Stimulated activated CD8-positive, alpha-beta memory T cell treated with anti-CD3 and anti-CD28 coated beads, Interleukin-4, amount 100 ng/mL, for 48 hours (primary cell): ENCODE measurements around the gene NENF.

Experiments used
- DNase-seq: peaks from one replicate; pipeline ENCODE4 v3.0.0-alpha.2; 2020

NENF gene

DNA sequence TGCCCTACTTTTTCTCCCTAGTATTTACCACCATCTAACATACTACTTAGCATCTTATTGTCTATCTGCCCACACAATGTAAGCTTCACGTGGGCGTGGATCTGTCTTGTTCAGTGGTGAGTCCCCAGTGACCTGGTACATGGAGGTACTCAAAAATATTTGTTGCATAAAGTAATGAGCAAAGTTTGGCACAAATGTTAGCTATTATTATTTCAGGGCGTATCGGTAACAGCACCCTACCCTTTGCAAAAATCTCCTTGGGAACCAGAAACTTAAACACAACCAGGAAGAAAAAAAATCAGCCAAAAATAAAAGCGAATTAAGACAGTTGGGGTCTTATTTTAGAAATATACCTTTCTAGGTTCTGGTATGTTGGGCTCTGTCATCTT lies 454 bp upstream of the NENF start:
- no peak for DNase-seq

DNA sequence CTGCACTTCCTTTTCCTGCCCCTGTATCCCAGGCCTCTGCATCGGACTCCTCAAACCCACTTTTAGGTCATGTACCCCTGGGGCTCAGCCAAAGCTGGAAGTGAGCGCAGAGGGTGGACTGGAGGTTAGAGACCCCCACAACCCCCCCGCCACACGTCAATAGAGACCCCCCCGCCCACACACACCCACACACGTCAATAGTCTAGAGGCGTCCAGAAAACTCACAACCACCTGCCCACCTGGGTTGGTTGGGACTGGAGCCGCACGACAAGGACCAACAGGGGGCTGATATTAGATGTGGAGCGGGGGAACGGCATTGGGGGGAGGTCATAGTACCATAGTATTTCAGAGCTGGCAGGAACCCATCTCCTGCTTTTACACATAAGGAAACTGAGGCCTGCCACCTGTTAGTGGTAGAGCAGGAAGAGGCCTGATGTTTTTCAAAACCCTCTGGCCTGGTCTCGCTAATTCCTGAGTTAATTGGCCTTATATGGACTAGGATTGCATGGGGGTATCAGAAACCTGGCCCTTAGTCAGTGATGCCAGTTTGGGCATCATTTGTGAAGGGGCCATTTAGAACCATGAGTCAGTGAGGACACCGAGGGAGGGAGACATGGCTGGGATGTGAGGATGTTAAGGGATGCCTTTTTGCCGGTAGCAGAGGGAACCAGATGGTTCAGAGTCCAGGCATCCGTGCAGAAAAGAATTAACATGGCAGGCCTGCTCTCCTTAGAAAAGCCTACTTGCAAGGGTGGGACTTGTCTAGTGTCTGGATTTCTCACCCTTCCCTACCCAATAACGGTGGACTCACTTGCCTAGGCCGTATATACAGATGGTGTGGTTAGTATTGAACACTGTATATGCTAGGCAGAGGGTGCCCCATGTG lies 1.1 kb downstream of the NENF start:
- DNase-seq, result no peak

GRCh38 chr1:212434992-212435391 lies 2.3 kb downstream of the NENF start:
- DNase-seq, result no peak

DNA sequence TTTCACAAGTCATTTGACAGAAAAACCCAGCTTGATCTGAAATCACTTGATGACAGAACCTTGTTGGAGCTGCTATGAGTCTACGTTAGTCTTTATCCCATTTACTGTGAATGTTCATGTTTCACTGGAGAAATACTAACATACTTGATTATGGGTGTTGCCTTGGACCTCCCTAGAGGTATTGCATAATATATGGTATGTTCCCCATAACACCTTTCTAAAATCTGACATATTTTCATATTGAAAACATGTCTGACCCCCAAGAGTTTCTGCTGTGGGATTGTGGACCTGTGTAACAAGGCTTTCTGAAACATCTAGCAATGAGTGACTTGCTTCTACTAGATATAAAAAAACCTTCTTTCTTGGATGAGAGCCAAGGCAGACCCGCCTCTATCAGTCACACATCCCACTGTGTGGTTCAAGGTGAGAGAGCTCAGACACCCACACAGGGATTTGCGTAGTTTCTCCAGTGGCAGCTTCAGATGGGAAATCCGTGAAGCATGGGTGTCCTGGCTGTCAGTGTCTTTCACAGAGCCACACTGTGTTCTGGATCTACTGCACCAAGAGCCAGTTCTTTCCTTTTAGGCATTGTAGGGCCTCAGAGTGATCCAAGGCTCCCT lies 4.6 kb downstream of the NENF start:
- DNase-seq, result no peak

GRCh38 chr1:212438831-212439237 lies 6.1 kb downstream of the NENF start:
- DNase-seq, result no peak

DNA sequence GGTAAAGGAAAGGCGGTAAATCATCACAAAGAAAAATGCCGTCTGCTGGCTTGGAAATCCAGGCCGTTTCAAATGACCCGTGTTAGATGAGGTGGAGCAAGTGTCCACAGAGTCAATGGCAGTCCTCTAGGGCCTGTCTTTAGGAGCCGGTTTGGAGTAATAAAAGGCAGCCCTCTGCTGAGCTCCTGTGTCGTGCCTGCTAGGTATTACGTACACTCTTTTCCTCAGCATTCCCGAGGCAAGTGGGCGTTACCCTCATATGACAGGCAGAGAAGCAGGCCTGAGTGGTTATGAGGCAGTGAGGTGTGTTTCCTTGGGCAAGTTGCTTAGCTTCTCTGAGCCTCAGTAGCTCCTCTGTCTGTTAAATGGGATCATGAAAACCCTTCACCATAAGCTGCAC lies 7.7 kb downstream of the NENF start:
- no peak for DNase-seq

GRCh38 chr1:212442408-212442807 lies 9.7 kb downstream of the NENF start:
- DNase-seq, result no peak

- DNase-seq, result no peak
These were observed 13.6 kb downstream of the NENF start for GRCh38 chr1:212446333-212446732.

DNA sequence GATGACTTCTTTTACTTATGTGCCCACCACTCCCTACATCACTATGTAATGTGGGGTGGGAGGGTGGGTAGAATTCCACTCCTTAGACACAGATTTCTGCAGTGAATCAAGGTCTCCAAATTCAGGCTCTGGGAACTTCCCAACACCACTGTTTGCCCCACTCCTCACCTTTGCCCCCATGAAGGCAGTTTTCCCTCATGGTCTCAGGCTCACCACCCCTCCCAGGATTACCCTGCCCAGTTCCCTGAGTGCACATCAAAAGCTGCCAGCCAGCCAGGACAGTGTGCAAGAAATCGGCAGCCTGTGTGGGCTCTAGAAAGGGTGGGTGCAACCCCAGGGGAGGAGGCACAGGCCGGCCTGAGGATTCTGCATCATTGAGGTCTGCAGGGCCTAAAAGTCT lies 14.8 kb downstream of the NENF start:
- DNase-seq, result no peak

GRCh38 chr1:212450331-212450881 lies 17.7 kb downstream of the NENF start:
- no peak for DNase-seq

GRCh38 chr1:212451416-212452322 lies 18.9 kb downstream of the NENF start:
- no peak for DNase-seq

- DNase-seq, result no peak
These were observed 19.8 kb downstream of the NENF start for GRCh38 chr1:212452323-212453155.

DNA sequence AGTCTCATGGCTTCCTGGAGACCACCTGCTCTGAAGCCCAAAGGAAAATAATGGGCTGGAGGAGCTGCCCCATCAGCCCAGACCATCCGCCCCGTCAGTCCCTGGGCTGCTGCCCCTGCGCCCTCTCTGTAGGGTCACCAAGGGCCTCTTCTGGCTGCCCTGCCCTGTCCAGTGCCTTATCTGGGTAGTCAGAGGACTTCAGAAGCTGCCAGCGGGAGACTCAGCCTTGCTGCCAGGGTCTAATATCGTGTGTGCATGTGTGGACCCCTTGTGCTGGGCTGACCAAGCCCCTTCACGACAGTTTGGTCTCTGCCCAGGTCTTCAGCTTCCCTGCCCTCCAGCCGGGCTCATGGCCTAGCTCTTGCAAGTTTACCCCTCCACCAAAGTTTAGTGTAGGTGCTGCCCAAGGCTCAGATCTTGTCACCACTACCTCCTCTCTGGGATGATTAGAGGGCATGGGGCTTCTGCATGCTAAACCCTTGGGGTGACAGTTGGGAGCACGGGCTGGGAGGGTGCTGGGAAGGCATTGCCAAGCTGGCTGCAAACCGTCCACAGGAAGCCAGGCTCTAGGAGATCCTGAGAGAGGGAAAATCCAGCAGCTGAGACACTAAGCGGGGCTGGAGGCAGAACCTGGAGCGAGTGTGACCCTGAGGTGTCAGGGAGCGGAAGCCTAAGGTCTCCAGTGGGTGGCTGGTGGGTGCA lies 20.6 kb downstream of the NENF start:
- no peak for DNase-seq

- DNase-seq, result no peak
These were observed 22.0 kb downstream of the NENF start for GRCh38 chr1:212454741-212455140.

DNA sequence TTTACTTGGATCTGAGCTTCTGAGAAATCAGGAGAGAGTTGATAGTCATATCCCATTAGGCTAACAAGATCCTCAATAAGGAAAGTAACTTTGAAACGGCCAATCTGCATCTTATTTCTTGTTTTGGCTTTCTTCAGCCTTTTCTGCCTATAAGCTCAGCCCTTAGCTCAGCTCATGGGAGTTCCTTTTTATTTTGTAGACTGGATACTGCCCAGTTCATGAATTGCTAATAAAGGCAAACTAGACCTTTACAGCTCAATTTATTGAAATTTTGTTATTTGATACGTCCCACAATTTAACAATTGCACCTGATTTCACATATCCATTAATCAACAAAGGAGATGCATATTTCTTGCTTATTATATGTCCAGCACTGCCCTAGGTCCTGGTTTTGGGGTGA lies 22.7 kb downstream of the NENF start:
- DNase-seq, result no peak

DNA sequence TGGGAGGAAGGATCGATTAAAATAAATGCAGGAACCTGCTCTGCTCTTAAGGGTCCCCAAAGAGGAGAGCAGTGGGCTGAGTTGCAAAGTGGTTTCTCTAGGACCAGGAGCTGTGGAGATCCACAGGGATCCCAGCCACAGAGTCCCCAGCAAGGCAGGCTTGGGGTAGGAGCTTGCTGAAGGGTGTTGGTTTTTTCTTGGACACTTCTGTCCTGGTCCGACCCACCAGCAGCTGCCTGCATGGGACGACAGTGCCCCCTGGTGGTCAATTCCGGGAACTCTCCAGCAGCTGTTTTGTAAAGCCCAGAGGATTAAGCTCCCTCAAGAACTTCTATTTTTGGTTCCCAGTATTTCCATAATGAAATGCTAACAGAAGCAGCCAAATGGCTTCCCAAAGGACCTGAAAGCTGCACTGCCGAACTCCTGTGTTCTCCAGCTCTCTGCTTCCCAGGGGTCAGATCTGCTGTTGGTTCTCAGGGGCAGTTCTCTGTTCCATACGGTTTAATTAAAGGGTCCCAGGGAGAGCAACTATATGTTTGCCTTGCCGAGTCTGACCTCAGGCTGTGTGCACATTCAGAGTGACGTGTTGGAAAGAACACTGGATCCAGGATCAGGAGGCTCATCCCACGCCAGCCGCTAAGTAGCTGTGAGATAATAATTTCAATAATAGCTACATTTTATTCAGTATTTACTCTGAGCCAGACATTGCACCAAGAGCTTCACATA lies 23.2 kb downstream of the NENF start:
- DNase-seq, result peak; percentile 95

GRCh38 chr1:212457740-212458338 lies 25.1 kb downstream of the NENF start:
- DNase-seq, result peak; percentile 86

GRCh38 chr1:212458817-212459216 lies 26.1 kb downstream of the NENF start:
- DNase-seq, result no peak

GRCh38 chr1:212459656-212460055 lies 26.9 kb downstream of the NENF start:
- no peak for DNase-seq

- DNase-seq, result no peak
These were observed 27.7 kb downstream of the NENF start for GRCh38 chr1:212460376-212460775.
